AG09309 (cell line): ENCODE data around the gene PPM1H.
A peak's percentile ranks its signal among the peaks of the same experiment; 100 is the strongest.

Experiments
- DNase-seq: peaks from one replicate; pipeline ENCODE4 v3.0.0-alpha.2; 2010; ENCODE audit warnings: low read depth
- H3K4me3 ChIP-seq: 2 replicates; pipeline ENCODE4 v1.5.1; 2011; ENCODE audit warnings: mild to moderate bottlenecking, low read depth, low read length, moderate library complexity; ENCODE audit not compliant: control insufficient read depth
- CTCF ChIP-seq: IDR thresholded peaks from 2 replicates; pipeline ENCODE4 v1.5.1; 2011; ENCODE audit warnings: mild to moderate bottlenecking, low read depth, low read length, inconsistent platforms; ENCODE audit not compliant: insufficient read depth, control insufficient read depth; ENCODE audit errors: missing control alignments

The PPM1H gene

GRCh38 chr12:62844915-62845314, 90.0 kb downstream of the PPM1H start:
- no peak overlapping the region for H3K4me3 ChIP-seq
- no peak for DNase-seq
- TF ChIP-seq CTCF: no peak

GRCh38 chr12:62843716-62844115, 91.2 kb downstream of the PPM1H start:
- no peak overlapping the region for H3K4me3 ChIP-seq
- no peak for TF ChIP-seq CTCF
- no peak for DNase-seq

- no peak overlapping the region for H3K4me3 ChIP-seq
- TF ChIP-seq CTCF: no peak
- no peak for DNase-seq
Measured at GRCh38 chr12:62841846-62842245, 93.1 kb downstream of the PPM1H start.

GRCh38 chr12:62840806-62841205, 94.1 kb downstream of the PPM1H start:
- no peak for DNase-seq
- TF ChIP-seq CTCF: no peak
- H3K4me3 ChIP-seq: no peak overlapping the region

- no peak for TF ChIP-seq CTCF
- H3K4me3 ChIP-seq: no peak overlapping the region
- no peak for DNase-seq
Measured at GRCh38 chr12:62839869-62840660, 94.9 kb downstream of the PPM1H start.

GRCh38 chr12:62834971-62835547, 99.9 kb downstream of the PPM1H start:
- H3K4me3 ChIP-seq: no peak overlapping the region
- no peak for TF ChIP-seq CTCF

More at GRCh38 chr12:62834971-62835547, 99.9 kb downstream of the PPM1H start:
- peak; percentile 18 for DNase-seq
